Subcutaneous abdominal adipose tissue (tissue), 5 donors: Measurements from ENCODE around the gene PSMB1.
A peak's percentile ranks its signal among the peaks of the same experiment; 100 is the strongest.
"Not testable (repeated sequence)": the region's sequence is repeated elsewhere in the genome, so short reads cannot be mapped to it uniquely, and the experiment has no call there.

Experiments used
- H3K27ac ChIP-seq: one replicate; pipeline ENCODE4 v1.7.0; 2013; ENCODE audit warnings: low read depth, mild to moderate bottlenecking, inconsistent platforms, low read length, moderate library complexity
- H3K27me3 ChIP-seq, 5 donors: one replicate each; pipeline ENCODE4 v1.7.0; 2013; ENCODE audit warnings: low read length in 5 of 5, inconsistent platforms in 1 of 5; ENCODE audit not compliant: control insufficient read depth in 5 of 5, insufficient read depth in 4 of 5
- H3K36me3 ChIP-seq, 5 donors: one replicate each; pipeline ENCODE4 v1.7.0; 2013; ENCODE audit warnings: low read length in 5 of 5; ENCODE audit not compliant: control insufficient read depth in 5 of 5, insufficient read depth in 5 of 5
- H3K4me1 ChIP-seq, 5 donors: one replicate each; pipeline ENCODE4 v1.7.0; 2013; ENCODE audit warnings: low read length in 5 of 5, mild to moderate bottlenecking in 3 of 5, moderate library complexity in 1 of 5; ENCODE audit not compliant: control insufficient read depth in 5 of 5, insufficient read depth in 5 of 5
- H3K4me3 ChIP-seq, 5 donors: one replicate each; pipeline ENCODE4 v1.7.0; 2013; ENCODE audit warnings: low read length in 5 of 5, low read depth in 1 of 5
- H3K9ac ChIP-seq, 5 donors: one replicate each; pipeline ENCODE4 v1.7.0; 2013; ENCODE audit warnings: low read length in 5 of 5, mild to moderate bottlenecking in 4 of 5, moderate library complexity in 3 of 5
- H3K9me3 ChIP-seq, 5 donors: one replicate each; pipeline ENCODE4 v1.7.0; 2013; ENCODE audit warnings: low read length in 5 of 5; ENCODE audit not compliant: control insufficient read depth in 5 of 5
- donor health status: healthy.
- donor health status: healthy.
- donor health status: healthy.
- donor health status: healthy.
- donor health status: healthy.

Gene PSMB1

DNA sequence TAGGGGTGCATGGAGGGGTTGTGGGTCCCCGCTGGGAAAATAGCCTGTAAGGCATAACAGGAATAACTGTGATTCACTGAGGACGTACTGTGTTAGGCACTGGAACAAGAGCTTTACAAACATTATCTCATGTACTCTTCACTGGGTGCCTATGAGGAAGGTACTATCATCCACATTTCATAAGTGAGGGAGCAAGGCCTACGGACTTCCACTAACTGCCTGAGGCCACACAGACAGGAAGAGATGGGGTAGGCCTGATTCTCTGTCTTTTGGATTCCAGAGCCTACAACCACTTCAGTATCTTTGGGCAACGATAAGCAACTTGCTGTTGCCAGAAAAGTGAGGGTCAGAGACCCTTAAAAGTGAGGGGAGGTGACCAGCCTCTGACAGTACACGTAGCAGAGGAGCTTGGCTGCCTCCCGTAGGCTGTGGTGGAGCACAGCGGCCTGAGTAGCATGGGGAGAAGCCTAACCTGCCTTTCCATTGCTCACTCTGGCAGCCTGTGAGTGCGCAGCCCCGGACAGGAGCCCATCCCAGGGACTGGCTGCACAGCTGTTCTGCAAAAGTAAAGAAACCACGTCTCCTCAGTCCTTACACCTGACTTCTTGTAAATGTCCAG lies 30.4 kb downstream of the PSMB1 start:
- Histone ChIP-seq H3K27me3 (peaks cover 0 to 3% (median 0%) of the 10 kb centered on the region in 5 donors), H3K27ac (no peak overlapping the region), H3K4me1 (peaks cover 0 to 20% (median 0%) of the 10 kb centered on the region in 5 donors), H3K9ac (no peak overlapping the region), H3K9me3 (no peaks in the 10 kb centered on the region), H3K36me3 (no peaks in the 10 kb centered on the region), H3K4me3 (no peak overlapping the region)

DNA sequence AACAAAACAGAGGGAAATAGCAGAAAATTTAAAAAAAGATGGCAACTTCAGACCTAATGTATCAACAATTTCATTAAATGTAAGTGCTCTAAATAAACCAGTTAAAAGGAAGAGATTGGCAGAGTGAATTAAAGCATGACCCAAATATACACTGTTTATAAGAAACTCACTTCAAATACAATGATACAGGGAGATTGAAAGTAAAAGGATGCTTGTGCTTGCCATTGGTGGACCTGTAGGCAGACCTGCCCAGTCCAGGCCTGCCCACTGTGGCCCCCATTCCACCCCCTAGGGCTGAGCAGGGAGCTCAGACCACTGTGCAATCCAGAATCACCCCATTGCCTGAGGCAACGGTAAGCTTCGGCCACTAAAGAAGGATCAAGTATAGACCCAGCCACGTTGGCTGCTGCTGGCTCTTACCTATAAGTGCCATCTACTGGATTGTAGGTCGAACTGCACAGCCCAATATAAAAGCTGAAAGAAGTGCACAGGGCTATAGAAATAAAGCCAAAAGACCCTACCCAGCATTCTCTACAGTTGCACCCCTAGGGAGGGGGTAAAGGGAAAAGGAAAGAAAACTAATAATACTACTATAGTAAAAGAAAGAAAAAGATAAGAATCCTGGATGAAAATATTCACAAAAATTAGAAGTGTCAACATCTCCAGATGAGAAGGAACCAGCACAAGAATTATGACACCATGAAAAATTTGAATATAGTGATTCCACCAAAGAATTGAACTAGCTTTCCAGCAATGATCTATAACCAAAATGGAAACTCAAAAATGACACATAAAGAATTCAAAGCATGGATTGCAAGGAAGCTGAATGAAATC lies 36.1 kb downstream of the PSMB1 start:
- H3K36me3 ChIP-seq: no peaks in the 10 kb centered on the region
- H3K4me3 ChIP-seq: peak overlapping the region in 2 of 5 donors; percentile 9 to 14
- H3K9ac ChIP-seq: no peak overlapping the region
- H3K4me1 ChIP-seq: peaks cover 0 to 4% (median 3%) of the 10 kb centered on the region in 5 donors
- H3K9me3 ChIP-seq: peaks cover 0 to 4% (median 0%) of the 10 kb centered on the region in 5 donors
- no peak overlapping the region for H3K27ac ChIP-seq
- H3K27me3 ChIP-seq: peaks cover 0 to 3% (median 0%) of the 10 kb centered on the region in 5 donors

DNA sequence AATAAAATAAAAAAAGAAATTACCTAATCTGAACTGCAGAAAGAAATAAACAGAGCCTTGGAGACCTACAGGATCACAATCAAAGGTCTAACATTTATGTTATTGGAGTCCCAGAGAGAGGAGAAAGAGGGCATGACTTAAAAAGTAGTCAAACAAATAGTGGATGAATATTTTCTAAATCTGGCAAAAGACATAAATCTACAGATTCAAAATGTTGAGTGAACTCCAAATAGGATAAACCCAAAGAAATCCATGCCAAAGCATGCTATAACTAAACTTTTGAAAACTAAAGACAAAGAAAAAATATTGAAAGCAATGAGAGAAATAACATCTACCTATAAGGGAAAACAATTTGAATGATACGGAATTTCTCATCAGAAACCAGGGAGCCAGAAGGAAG lies 38.2 kb downstream of the PSMB1 start:
- H3K27ac ChIP-seq: no peak overlapping the region

DNA sequence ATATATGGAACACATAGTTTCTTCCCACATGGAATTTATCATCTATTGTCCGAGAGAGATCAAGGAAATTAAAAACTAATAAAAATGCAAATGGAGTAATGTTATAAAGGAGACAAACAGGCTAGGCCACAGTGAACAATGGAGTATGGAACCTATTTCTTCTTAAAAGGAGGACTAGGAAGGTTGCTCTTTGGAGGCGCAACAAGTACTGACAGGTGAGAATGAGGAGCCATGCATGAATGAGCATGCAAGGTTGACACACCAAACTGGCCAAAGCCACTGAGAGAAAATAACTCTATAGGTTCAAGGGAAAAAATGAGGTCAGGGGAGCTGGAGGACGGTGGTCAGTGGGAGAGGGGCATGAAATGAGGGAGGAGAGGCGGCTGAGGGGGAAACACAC lies 40.9 kb downstream of the PSMB1 start:
- Histone ChIP-seq H3K27ac (no peak overlapping the region), H3K4me3 (no peak overlapping the region), H3K36me3 (no peaks in the 10 kb centered on the region), H3K9ac (no peak overlapping the region), H3K4me1 (peaks cover 0 to 4% (median 3%) of the 10 kb centered on the region in 5 donors), H3K27me3 (peaks cover 0 to 3% (median 0%) of the 10 kb centered on the region in 5 donors), H3K9me3 (peaks cover 0 to 8% (median 0%) of the 10 kb centered on the region in 5 donors)

More for the DNA sequence above, 38.2 kb downstream of the PSMB1 start:
- Histone ChIP-seq H3K9me3 (peaks cover 0 to 4% (median 0%) of the 10 kb centered on the region in 5 donors), H3K4me1 (peaks cover 0 to 4% (median 3%) of the 10 kb centered on the region in 5 donors), H3K27me3 (peaks cover 0 to 3% (median 2%) of the 10 kb centered on the region in 5 donors), H3K36me3 (no peaks in the 10 kb centered on the region), H3K9ac (no peak overlapping the region), H3K4me3 (no peak overlapping the region)

DNA sequence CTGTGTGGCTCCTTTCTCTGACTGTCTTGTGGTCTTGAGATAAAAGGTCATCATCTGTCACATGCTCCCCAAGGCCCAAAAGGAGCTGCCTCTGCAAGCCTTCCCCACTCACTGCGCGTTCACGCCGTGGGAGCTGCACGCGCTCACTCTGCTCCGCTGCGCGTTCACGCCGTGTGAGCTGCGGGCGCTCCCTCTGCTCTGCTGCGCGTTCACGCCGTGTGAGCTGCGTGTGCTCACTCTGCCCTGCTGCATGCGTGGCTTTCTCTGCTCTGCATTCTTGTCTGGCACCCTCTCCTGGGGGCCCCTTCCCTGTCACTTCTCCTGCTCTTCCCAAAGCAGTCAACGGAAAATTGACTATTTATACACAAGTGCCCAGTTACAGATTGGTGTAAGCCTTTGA lies 42.5 kb downstream of the PSMB1 start:
- peaks cover 0 to 2% (median under 1%) of the 10 kb centered on the region in 5 donors for H3K4me1 ChIP-seq
- H3K4me3 ChIP-seq: no peak overlapping the region
- no peaks in the 10 kb centered on the region for H3K36me3 ChIP-seq
- no peak overlapping the region for H3K27ac ChIP-seq
- H3K9me3 ChIP-seq: peaks cover 0 to 4% (median 0%) of the 10 kb centered on the region in 5 donors
- H3K27me3 ChIP-seq: peaks cover 0 to 2% (median 0%) of the 10 kb centered on the region in 5 donors
- no peak overlapping the region for H3K9ac ChIP-seq

DNA sequence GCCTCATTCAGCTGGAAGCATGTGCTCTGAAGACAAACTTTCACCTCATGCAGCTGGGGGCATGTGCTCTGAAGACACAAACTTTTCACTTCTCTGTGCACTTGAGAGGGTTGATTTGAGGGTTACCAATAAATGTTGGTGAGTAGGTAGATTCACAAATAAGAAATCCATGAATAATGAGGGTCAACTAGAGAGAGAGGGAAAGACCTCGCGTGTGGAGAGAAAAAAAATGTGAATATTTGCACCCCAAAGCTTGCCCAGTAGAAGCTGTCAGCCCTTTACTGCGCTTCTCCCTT lies 43.4 kb downstream of the PSMB1 start:
- no peak overlapping the region for H3K4me3 ChIP-seq
- peaks cover 0 to 4% (median 0%) of the 10 kb centered on the region in 5 donors for H3K9me3 ChIP-seq
- H3K36me3 ChIP-seq: no peaks in the 10 kb centered on the region
- H3K9ac ChIP-seq: no peak overlapping the region
- peaks cover 0 to 2% (median 0%) of the 10 kb centered on the region in 5 donors for H3K27me3 ChIP-seq
- H3K4me1 ChIP-seq: peaks cover 0 to 8% (median 6%) of the 10 kb centered on the region in 5 donors
- no peak overlapping the region for H3K27ac ChIP-seq

DNA sequence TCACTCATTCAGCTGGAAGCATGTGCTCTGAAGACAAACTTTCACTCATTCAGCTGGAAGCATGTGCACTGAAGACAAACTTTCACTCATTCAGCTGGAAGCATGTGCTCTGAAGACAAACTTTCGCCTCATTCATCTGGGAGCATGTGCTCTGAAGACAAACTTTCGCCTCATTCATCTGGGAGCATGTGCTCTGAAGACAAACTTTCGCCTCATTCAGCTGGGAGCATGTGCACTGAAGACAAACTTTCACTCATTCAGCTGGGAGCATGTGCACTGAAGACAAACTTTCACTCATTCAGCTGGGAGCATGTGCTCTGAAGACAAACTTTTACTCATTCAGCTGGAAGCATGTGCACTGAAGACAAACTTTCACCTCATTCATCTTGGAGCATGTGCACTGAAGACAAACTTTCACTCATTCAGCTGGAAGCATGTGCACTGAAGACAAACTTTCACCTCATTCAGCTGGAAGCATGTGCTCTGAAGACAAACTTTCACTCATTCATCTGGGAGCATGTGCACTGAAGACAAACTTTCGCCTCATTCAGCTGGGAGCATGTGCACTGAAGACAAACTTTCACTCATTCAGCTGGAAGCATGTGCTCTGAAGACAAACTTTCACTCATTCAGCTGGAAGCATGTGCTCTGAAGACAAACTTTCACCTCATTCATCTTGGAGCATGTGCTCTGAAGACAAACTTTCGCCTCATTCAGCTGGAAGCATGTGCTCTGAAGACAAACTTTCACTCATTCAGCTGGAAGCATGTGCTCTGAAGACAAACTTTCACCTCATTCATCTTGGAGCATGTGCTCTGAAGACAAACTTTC lies 44.0 kb downstream of the PSMB1 start:
- H3K36me3 ChIP-seq, H3K4me3 ChIP-seq, H3K9ac ChIP-seq, H3K27ac ChIP-seq, H3K9me3 ChIP-seq, H3K27me3 ChIP-seq, H3K4me1 ChIP-seq: not testable (repeated sequence)

DNA sequence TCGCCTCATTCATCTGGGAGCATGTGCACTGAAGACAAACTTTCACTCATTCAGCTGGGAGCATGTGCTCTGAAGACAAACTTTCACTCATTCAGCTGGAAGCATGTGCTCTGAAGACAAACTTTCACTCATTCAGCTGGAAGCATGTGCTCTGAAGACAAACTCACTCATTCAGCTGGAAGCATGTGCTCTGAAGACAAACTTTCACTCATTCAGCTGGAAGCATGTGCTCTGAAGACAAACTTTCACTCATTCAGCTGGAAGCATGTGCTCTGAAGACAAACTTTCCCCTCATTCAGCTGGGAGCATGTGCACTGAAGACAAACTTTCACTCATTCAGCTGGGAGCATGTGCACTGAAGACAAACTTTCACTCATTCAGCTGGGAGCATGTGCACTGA lies 44.8 kb downstream of the PSMB1 start:
- not testable (repeated sequence) for H3K4me3 ChIP-seq, H3K4me1 ChIP-seq, H3K27me3 ChIP-seq, H3K36me3 ChIP-seq, H3K27ac ChIP-seq, H3K9ac ChIP-seq, H3K9me3 ChIP-seq

DNA sequence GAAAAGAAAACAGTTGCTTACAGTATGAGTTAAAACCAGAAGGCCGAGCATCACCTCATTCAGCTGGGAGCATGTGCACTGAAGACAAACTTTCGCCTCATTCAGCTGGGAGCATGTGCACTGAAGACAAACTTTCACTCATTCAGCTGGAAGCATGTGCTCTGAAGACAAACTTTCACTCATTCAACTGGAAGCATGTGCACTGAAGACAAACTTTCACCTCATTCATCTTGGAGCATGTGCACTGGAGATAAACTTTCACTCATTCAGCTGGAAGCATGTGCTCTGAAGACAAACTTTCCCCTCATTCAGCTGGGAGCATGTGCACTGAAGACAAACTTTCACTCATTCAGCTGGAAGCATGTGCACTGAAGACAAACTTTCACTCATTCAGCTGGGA lies 45.4 kb downstream of the PSMB1 start:
- not testable (repeated sequence) for H3K27ac ChIP-seq, H3K27me3 ChIP-seq, H3K4me1 ChIP-seq, H3K9ac ChIP-seq, H3K4me3 ChIP-seq, H3K36me3 ChIP-seq
- H3K9me3 ChIP-seq: peaks cover 0 to 12% (median 9%) of the 10 kb centered on the region in 5 donors

DNA sequence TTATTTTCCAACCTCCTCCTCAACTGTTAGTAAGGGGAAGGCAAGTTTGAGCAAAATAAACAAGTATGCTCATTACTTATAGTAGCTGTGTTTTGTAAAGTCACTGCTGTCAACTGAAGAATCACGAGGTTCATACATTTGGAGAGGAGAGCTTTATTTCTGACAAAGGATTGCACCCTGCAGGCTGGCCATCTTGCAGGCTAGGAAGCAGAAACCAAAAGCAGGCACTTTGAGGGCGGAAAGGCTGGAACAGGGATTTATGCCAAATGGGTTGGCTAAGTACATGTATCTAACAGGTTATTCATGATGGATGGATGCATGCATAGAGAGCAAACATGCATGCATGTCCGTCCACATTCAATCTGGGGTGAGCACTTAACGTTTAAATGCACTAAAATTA lies 46.7 kb downstream of the PSMB1 start:
- Histone ChIP-seq H3K36me3 (no peaks in the 10 kb centered on the region), H3K9me3 (peaks cover 0 to 25% (median 16%) of the 10 kb centered on the region in 5 donors), H3K9ac (no peak overlapping the region), H3K4me1 (peaks cover 0 to 8% (median 6%) of the 10 kb centered on the region in 5 donors), H3K4me3 (no peak overlapping the region), H3K27me3 (peaks cover 0 to 2% (median 0%) of the 10 kb centered on the region in 5 donors), H3K27ac (no peak overlapping the region)
